Measurements from ENCODE around the gene ENG.

ENG gene

GRCh38 chr9:127813686-127814226 lies 40.7 kb downstream of the ENG start:
- DNase-seq (ENCODE audit: low spot score), result no peak

- no peak for DNase-seq (ENCODE audit: low spot score)
Measured at GRCh38 chr9:127812936-127813675, 41.4 kb downstream of the ENG start.

- DNase-seq (ENCODE audit: low spot score), result no peak
Measured at GRCh38 chr9:127812011-127812410, 42.4 kb downstream of the ENG start.

GRCh38 chr9:127810378-127811187 lies 43.9 kb downstream of the ENG start:
- no peak for DNase-seq (ENCODE audit: low spot score)

GRCh38 chr9:127809540-127810377 lies 44.7 kb downstream of the ENG start:
- DNase-seq (ENCODE audit: low spot score), result no peak

GRCh38 chr9:127809002-127809539 lies 45.4 kb downstream of the ENG start:
- no peak for DNase-seq (ENCODE audit: low spot score)

- no peak for DNase-seq (ENCODE audit: low spot score)
Measured at GRCh38 chr9:127808347-127809001, 46.0 kb downstream of the ENG start.

- no peak for DNase-seq (ENCODE audit: low spot score)
Measured at GRCh38 chr9:127806871-127807270, 47.6 kb downstream of the ENG start.

- DNase-seq (ENCODE audit: low spot score), result no peak
Measured at GRCh38 chr9:127805620-127806019, 48.8 kb downstream of the ENG start.

GRCh38 chr9:127803507-127804352 lies 50.7 kb downstream of the ENG start:
- no peak for DNase-seq (ENCODE audit: low spot score)

GRCh38 chr9:127802576-127803443 lies 51.6 kb downstream of the ENG start, which contains the start of gene FPGS:
Gene FPGS, plus strand, starts transcription at chr9:127802882. Its CDS starts 43 bp downstream, at chr9:127802925.
- DNase-seq (ENCODE audit: low spot score), result peak; percentile 93

- no peak for DNase-seq (ENCODE audit: low spot score)
Measured at GRCh38 chr9:127801955-127802575, 52.4 kb downstream of the ENG start.

- no peak for DNase-seq (ENCODE audit: low spot score)
Measured at GRCh38 chr9:127796852-127797370, 57.5 kb downstream of the ENG start.

- no peak for DNase-seq (ENCODE audit: low spot score)
Measured at GRCh38 chr9:127796225-127796813, 58.1 kb downstream of the ENG start.

GRCh38 chr9:127794001-127794791 lies 60.3 kb downstream of the ENG start:
- DNase-seq (ENCODE audit: low spot score), result no peak

GRCh38 chr9:127793093-127793708 lies 61.3 kb downstream of the ENG start:
- no peak for DNase-seq (ENCODE audit: low spot score)

Measured in left forelimb (tissue), 1 donor.